SK-N-SH treated with all-trans-retinoic acid at 6 μM for 48 hours (cell line): Measurements from ENCODE around the gene SNRPD1.
"Not testable (repeated sequence)": the region's sequence is repeated elsewhere in the genome, so short reads cannot be mapped to it uniquely, and the experiment has no call there.

Source experiments
- ATAC-seq: fragments of 200-7000 bp; cut with Tn5 transposase; 3 replicates; pipeline ENCODE4 v1.9.1; 2020; ENCODE audit warnings: mild to moderate bottlenecking, moderate library complexity
- ARNTL ChIP-seq: fragments of 450-650 bp; formaldehyde crosslinking; IDR thresholded peaks from 2 replicates; pipeline ENCODE4 v1.5.0; 2020; ENCODE audit warnings: low read depth, mild to moderate bottlenecking, moderate library complexity, borderline replicate concordance
- BACH2 ChIP-seq: fragments of 250-450 bp; sonication (Bioruptor Pico); IDR thresholded peaks from 2 replicates; pipeline ENCODE4 v1.9.0; 2021; ENCODE audit warnings: mild to moderate bottlenecking, borderline replicate concordance
- CREB5 ChIP-seq: fragments of 250-450 bp; sonication (Bioruptor Pico); IDR thresholded peaks from 2 replicates; pipeline ENCODE4 v1.5.1; 2020; ENCODE audit warnings: low read depth, mild to moderate bottlenecking, moderate library complexity
- CSDC2 ChIP-seq: fragments of 250-450 bp; sonication (Bioruptor Pico); IDR thresholded peaks from 2 replicates; pipeline ENCODE4 v1.5.0; 2020; ENCODE audit warnings: mild to moderate bottlenecking, moderate library complexity
- ESRRG ChIP-seq: fragments of 250-450 bp; sonication (Bioruptor Pico); IDR thresholded peaks from 2 replicates; pipeline ENCODE4 v1.6.1; 2021; ENCODE audit warnings: mild to moderate bottlenecking
- GLIS3 ChIP-seq: fragments of 250-450 bp; sonication (Bioruptor Pico); IDR thresholded peaks from 2 replicates; pipeline ENCODE4 v1.5.0; 2020; ENCODE audit warnings: mild to moderate bottlenecking, moderate library complexity
- ISL1 ChIP-seq: fragments of 250-450 bp; sonication (Bioruptor Pico); IDR thresholded peaks from 2 replicates; pipeline ENCODE4 v2.1.2; 2022; ENCODE audit warnings: mild to moderate bottlenecking, moderate library complexity
- OSR1 ChIP-seq: fragments of 250-450 bp; sonication (Bioruptor Pico); IDR thresholded peaks from 2 replicates; pipeline ENCODE4 v1.8.0; 2022; ENCODE audit warnings: moderate library complexity, mild to moderate bottlenecking, inconsistent platforms
- PPARA ChIP-seq: fragments of 250-450 bp; sonication (Bioruptor Pico); IDR thresholded peaks from 2 replicates; pipeline ENCODE4 v1.5.0; 2020; ENCODE audit warnings: mild to moderate bottlenecking, borderline replicate concordance
- RARB ChIP-seq: fragments of 250-450 bp; sonication (Bioruptor Pico); IDR thresholded peaks from 2 replicates; pipeline ENCODE4 v1.8.0; 2021; ENCODE audit warnings: mild to moderate bottlenecking, moderate library complexity
- SNAI2 ChIP-seq: fragments of 250-450 bp; sonication (Bioruptor Pico); IDR thresholded peaks from 2 replicates; pipeline ENCODE4 v1.5.0; 2020; ENCODE audit warnings: mild to moderate bottlenecking, moderate library complexity
- TSHZ2 ChIP-seq: fragments of 250-450 bp; sonication (Bioruptor Pico); IDR thresholded peaks from 2 replicates; pipeline ENCODE4 v1.5.0; 2020; ENCODE audit warnings: mild to moderate bottlenecking, moderate library complexity
- ZC3H10 ChIP-seq: fragments of 250-450 bp; sonication (Bioruptor Pico); IDR thresholded peaks from 2 replicates; pipeline ENCODE4 v1.5.1; 2021; ENCODE audit warnings: mild to moderate bottlenecking, moderate library complexity
- ZFP3 ChIP-seq: fragments of 250-450 bp; sonication (Bioruptor Pico); IDR thresholded peaks from 2 replicates; pipeline ENCODE4 v1.5.0; 2020; ENCODE audit warnings: mild to moderate bottlenecking, moderate library complexity
- ZFP30 ChIP-seq: fragments of 450-650 bp; formaldehyde crosslinking; IDR thresholded peaks from 2 replicates; pipeline ENCODE4 v1.5.0; 2022; ENCODE audit warnings: mild to moderate bottlenecking, moderate library complexity
- ZNF70 ChIP-seq: fragments of 450-650 bp; formaldehyde crosslinking; IDR thresholded peaks from 2 replicates; pipeline ENCODE4 v1.5.0; 2020; ENCODE audit warnings: mild to moderate bottlenecking, moderate library complexity
- ZNF8 ChIP-seq: fragments of 450-650 bp; formaldehyde crosslinking; IDR thresholded peaks from 2 replicates; pipeline ENCODE4 v1.5.0; 2020; ENCODE audit warnings: mild to moderate bottlenecking, moderate library complexity
- TF ChIP-seq, protein P1 (sequence below): fragments of 250-450 bp; sonication (Bioruptor Pico); IDR thresholded peaks from 2 replicates; pipeline ENCODE4 v1.5.1; 2021; ENCODE audit warnings: mild to moderate bottlenecking, moderate library complexity
- TF ChIP-seq, protein P2 (sequence below): fragments of 250-450 bp; sonication (Bioruptor Pico); IDR thresholded peaks from 2 replicates; pipeline ENCODE4 v1.8.0; 2021; ENCODE audit warnings: low read depth, mild to moderate bottlenecking, moderate library complexity, borderline replicate concordance

Gene SNRPD1

DNA sequence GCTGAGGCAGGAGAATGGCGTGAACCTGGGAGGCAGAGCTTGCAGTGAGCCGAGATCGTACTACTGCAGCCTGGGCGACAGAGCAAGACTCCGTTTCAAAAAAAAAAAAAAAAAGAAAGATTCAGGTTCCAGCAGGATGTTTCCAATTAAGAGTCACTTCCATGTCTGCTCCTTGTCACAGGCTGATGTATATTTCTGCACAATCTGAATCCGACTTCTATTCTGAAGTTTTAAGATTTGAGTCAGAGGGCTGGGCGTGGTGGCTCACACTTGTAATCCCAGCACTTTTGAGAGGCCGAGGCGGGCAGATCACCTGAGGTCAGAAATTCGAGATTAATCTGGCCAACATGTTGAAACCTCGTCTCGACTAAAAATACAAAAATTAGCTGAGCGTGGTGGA lies 24.7 kb downstream of the SNRPD1 start (continued):
- TF ChIP-seq, protein P1, sequence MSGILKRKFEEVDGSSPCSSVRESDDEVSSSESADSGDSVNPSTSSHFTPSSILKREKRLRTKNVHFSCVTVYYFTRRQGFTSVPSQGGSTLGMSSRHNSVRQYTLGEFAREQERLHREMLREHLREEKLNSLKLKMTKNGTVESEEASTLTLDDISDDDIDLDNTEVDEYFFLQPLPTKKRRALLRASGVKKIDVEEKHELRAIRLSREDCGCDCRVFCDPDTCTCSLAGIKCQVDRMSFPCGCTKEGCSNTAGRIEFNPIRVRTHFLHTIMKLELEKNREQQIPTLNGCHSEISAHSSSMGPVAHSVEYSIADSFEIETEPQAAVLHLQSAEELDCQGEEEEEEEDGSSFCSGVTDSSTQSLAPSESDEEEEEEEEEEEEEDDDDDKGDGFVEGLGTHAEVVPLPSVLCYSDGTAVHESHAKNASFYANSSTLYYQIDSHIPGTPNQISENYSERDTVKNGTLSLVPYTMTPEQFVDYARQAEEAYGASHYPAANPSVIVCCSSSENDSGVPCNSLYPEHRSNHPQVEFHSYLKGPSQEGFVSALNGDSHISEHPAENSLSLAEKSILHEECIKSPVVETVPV (CRISPR knock-in tag) = no peak
- TF ChIP-seq, all 23 proteins: peak for 0

DNA sequence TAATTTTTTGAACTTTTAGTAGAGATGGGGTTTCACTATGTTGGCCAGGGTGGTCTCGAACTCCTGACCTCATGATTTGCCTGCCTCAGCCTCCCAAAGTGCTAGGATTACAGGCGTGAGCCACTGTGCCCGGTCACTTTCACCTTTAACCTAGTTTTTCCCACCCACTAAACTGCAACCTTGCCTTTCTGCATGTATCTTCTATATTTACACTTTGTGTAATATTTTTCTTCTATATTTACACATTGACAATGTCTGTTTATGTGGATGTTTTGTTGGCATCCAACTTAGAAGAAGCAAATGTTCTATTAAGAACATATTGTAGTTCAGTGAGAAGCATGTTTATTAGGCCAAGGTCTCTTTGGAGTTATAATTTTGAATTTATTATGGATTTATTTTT lies 26.7 kb downstream of the SNRPD1 start:
- TF ChIP-seq ISL1 (CRISPR knock-in tag) (no peak), CREB5 (no peak), CSDC2 (CRISPR knock-in tag) (no peak), OSR1 (CRISPR knock-in tag) (no peak), ARNTL (CRISPR knock-in tag) (no peak), RARB (CRISPR knock-in tag) (no peak), ZFP3 (CRISPR knock-in tag) (no peak), ZFP30 (no peak), TSHZ2 (CRISPR knock-in tag) (no peak), BACH2 (CRISPR knock-in tag) (no peak), ESRRG (CRISPR knock-in tag) (no peak), ZNF8 (CRISPR knock-in tag) (no peak), SNAI2 (CRISPR knock-in tag) (no peak), GLIS3 (CRISPR knock-in tag) (no peak), ZNF70 (CRISPR knock-in tag) (no peak), PPARA (CRISPR knock-in tag) (no peak), ZC3H10 (CRISPR knock-in tag) (no peak)
- TF ChIP-seq, protein P2, sequence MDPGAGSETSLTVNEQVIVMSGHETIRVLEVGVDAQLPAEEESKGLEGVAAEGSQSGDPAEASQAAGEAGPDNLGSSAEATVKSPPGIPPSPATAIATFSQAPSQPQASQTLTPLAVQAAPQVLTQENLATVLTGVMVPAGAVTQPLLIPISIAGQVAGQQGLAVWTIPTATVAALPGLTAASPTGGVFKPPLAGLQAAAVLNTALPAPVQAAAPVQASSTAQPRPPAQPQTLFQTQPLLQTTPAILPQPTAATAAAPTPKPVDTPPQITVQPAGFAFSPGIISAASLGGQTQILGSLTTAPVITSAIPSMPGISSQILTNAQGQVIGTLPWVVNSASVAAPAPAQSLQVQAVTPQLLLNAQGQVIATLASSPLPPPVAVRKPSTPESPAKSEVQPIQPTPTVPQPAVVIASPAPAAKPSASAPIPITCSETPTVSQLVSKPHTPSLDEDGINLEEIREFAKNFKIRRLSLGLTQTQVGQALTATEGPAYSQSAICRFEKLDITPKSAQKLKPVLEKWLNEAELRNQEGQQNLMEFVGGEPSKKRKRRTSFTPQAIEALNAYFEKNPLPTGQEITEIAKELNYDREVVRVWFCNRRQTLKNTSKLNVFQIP = no peak
- TF ChIP-seq, protein P1 (CRISPR knock-in tag) = no peak
- TF ChIP-seq, all 23 proteins: peak for 0
- ATAC-seq = no peak

DNA sequence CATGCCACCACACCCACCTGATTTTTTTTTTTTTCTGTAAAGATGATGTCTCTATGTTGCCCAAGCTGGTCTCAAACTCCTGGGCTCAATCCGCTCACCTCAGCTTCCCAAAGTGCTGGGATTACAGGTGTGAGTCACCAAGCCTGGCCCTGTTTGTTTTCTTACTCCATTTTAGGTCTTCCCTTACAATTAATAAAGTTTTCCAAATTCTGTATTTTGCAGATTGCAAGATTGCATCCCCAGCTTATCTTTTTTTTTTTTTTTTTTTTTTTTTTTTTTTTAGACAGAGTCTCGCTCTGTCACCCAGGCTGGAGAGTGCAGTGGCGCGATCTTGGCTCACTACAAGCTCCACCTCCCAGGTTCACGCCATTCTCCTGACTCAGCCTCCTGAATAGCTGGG lies 28.3 kb downstream of the SNRPD1 start:
- ATAC-seq = not testable (repeated sequence)

DNA sequence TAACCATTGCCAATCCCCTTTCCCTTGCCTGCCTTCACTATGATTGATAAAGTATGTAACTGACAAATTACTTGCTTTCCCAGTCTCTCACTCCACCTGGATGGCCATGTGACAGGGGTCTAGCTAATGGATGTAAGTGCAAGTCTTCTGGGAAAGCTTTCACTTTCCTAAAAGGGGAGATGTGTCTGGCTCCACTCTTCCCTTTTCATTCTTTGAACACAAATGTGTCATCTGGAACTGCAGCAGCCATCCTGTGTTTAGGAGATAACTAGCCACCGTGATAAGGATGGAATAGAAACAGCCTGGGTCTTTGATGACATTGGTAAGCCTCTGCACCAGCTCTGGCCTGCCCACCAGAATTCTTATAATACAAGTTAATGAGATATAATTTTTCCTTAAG lies 38.2 kb downstream of the SNRPD1 start:
- no peak for ATAC-seq
- TF ChIP-seq GLIS3 (CRISPR knock-in tag) (no peak), ISL1 (CRISPR knock-in tag) (no peak), SNAI2 (CRISPR knock-in tag) (no peak), PPARA (CRISPR knock-in tag) (no peak), ZFP3 (CRISPR knock-in tag) (no peak), CREB5 (no peak), TSHZ2 (CRISPR knock-in tag) (no peak), ZNF8 (CRISPR knock-in tag) (no peak), ZNF70 (CRISPR knock-in tag) (no peak), ESRRG (CRISPR knock-in tag) (no peak), RARB (CRISPR knock-in tag) (no peak), ZC3H10 (CRISPR knock-in tag) (no peak), CSDC2 (CRISPR knock-in tag) (no peak), ZFP30 (no peak)
- TF ChIP-seq, protein P1 (CRISPR knock-in tag) = no peak
